LNCAP (cell line): ENCODE data around the gene SLC6A6.

Experiments
- TF ChIP-seq, protein P1 (sequence below): fragments of 450-650 bp; IDR thresholded peaks from 2 replicates; pipeline ENCODE4 v1.5.1; 2017; ENCODE audit warnings: mild to moderate bottlenecking

The SLC6A6 gene

DNA sequence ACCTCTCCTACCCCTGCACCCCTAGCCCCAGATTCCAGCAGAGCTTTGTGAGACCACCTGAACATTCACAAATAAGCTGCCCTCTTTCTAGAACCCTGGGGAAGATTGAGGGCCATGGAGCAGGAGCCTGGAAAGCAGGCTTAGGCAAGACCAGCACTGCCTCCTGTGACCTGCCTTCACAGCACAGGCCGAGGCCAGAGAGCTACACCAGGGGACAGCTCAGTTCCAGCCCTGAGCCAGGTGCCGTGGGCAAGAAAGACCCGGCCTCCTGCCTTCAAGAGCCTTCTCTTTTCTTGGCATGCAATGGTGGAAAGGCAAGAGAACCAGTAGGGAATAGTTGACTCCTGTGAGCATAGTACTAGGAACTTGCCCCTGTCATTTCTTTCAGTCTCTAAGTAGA, 48.1 kb downstream of the SLC6A6 start:
- TF ChIP-seq, protein P1, sequence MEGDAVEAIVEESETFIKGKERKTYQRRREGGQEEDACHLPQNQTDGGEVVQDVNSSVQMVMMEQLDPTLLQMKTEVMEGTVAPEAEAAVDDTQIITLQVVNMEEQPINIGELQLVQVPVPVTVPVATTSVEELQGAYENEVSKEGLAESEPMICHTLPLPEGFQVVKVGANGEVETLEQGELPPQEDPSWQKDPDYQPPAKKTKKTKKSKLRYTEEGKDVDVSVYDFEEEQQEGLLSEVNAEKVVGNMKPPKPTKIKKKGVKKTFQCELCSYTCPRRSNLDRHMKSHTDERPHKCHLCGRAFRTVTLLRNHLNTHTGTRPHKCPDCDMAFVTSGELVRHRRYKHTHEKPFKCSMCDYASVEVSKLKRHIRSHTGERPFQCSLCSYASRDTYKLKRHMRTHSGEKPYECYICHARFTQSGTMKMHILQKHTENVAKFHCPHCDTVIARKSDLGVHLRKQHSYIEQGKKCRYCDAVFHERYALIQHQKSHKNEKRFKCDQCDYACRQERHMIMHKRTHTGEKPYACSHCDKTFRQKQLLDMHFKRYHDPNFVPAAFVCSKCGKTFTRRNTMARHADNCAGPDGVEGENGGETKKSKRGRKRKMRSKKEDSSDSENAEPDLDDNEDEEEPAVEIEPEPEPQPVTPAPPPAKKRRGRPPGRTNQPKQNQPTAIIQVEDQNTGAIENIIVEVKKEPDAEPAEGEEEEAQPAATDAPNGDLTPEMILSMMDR: no peak

DNA sequence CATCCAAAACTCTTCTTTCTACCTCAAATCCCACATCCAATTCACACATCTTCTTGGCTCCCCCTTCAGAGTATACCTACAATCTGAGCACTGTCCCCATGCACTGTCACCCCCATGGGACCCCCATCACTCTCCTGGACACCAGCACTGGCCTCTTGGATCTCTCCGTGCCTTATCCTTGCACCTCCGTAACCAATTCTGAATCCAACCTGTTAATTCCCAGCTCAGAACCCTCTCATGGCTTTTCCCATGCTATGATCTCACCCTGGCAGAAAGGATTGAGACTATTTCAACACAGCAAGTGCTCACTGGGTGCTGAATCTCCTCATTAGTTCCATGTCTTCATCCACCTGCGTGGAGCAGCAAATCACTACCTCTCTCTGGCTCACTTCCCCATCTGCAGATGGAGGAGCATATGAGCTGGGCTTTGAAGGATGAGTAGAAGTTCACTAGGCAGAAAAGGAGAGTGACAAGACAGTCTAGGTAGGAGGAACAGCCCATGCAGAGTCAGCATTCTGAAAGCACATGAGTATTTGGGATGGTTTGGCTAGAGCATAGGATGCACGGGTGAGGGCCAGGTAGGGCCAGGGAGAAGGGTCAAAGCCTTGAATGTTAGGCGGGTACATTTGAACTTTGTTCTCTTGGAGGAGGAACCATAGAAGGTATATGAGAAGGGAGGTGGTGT, 48.7 kb downstream of the SLC6A6 start:
- TF ChIP-seq, protein P1: no peak

DNA sequence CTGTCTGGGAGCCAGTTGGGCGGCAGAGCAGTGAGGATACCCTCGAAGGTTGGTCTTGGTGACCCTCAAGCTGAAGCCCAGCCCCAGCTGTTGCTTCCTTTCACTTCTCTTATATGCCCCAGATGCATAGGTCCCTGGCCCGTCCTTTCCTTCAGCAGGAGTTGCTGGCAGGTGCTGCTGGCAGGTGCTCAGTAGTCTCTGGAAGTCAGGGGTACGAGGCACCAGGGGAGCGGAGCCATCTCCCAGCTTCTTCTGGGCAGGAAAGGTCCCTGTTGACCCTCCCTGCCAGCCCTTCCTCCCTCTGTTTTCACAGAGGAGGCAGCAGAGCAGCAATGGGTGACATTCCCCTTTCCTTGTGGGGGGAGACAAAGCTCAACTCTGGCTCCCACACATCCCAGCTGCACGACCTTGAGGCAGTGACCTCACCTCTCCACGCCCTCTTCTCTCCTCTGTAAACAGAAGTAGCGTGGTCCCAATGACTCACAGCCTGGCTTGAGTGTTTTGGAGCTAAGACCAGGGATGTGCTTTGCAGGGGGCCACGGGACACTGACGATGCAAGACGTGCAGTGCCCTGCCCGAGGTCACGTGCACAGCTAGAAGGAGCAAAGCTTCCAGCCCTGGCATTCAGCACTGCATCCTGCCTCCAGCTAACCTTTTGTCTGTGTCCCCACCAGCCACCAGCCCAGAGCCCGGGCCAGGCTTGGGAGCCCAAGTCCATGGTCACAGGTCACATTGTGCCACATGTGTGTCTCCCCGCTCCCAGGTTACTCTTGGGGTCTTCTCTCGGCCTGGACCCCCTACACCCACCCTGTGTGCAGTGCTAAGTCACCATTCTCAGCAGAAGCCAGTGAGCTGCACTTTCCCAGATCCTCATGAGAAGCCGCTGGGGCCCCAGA, 49.7 kb downstream of the SLC6A6 start:
- TF ChIP-seq, protein P1: no peak

DNA sequence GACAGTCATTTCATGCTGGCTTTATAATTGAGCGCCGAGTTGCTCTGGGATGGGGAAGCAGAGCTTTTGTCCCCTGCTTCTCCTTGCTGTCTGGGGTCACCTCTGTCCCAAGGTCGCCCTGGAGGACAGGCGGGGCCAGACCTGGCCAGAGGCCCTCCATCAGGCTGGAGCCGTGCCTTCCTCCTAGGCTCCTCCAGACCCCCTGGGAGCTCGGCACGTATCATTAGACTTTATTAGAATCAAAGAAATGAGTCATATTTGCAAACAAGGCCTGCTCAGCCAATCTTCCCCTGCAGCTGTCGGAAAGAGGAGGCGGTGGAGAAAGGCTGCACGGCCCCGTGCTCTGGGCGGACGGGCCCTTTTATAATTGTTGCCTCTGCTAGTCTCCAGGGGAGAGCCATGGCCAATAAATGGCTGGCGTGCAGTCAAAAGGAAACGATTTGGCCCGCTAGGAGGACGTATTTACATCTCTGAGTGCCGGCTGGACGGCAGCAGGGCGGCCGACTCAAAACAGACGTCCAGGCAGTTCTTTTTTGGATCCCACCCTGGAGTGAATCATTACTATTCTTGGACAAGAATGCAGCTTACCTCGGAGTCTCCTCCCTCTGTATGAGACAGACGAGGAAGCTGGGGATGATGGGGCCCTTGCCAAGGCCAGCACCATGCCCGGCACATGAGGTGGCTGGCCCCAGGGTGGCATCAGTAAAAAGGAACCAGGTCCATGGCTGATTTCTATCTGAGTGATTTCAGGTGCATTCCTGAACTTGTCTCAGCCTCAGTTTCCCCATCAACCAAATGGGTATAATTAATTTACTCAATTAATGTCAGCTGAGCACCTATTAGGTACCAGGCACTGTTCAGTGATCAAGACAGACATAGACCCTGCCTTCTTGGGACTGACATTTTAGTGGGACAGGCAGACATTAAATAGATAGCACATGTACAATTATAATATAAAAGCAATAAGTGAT, 50.6 kb downstream of the SLC6A6 start:
- TF ChIP-seq, protein P1: no peak

DNA sequence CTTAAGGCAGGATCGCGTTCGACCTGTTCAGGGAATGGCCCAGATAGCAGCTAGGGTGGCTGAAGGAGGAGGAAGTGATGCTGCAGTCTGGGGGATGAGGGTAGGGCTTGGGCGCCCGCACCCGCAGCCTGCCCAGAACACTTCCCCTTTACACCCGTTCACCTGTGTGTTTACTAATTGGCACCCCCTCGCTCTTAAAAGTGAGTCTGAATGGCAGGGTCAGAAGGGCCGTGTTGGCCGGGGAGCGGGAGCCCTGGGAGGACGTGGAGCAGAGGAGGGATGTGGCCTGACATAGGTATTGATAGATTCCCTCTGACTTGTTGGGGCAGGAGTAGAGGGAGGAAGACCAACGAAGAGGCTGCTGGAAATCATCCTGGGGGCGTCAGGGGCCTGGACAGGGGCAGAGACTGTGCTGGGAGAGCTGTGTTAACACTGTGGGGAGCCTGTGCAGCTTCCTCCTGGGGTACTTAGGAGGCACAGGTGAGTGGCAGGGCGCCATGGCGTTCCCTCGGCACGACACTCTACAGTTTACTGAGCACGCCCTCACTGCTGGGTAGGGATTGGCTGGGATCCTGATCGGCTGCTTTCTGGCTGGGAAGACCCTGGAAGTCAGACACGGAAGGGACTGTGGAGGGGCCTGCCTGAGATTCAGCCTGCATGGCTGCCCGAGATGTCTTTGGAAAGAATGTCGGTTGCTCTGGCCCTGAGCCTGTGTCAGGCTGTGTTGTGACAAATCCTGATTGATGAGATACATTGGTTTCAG, 51.7 kb downstream of the SLC6A6 start:
- TF ChIP-seq, protein P1: no peak

DNA sequence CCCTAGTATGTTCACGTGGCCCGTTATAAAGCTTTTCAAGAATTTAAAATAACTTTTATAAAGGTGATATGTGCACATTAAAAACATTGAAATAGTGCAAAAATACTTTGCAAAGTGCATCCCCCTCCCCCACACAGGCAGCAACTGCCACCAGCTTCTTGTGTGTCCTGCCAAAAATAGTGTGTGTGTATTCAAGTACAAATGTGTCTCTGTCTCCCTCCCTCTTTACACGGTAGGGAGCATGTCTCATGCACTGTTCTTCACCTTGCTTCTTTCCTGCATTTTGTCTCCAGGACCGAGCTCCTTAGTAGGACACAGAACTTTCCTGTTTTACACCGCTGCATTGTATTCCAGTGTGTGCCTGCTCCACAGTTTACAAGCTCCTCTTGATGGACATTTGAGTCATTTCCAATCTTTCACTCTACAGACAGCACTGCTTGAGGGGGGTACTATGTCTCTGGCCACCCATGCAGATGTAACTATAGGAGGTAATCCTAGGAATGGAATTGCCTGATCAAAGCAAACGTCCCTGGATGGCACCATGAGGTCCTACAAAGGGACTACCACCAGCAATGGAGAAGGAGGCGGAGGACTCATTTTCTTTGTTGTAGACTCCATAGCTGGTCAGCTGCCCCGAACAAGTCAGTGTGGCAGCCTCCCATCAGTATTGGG, 52.4 kb downstream of the SLC6A6 start:
- TF ChIP-seq, protein P1: no peak
